VCaP (cell line): ENCODE results near the gene ATP13A2.

Experiments used
- H3K27ac ChIP-seq: fragments of 450-650 bp; 2 replicates; pipeline ENCODE4 v1.5.1; 2017
- CTCF ChIP-seq: fragments of 450-650 bp; conservative IDR thresholded peaks from 2 replicates; pipeline ENCODE4 v1.5.1; 2017; ENCODE audit warnings: mild to moderate bottlenecking, moderate library complexity

Gene ATP13A2

GRCh38 chr1:17020502-17020901 lies 8.8 kb upstream of the ATP13A2 start:
- no peak for TF ChIP-seq CTCF

GRCh38 chr1:17018849-17019248 lies 7.1 kb upstream of the ATP13A2 start:
- H3K27ac ChIP-seq = no peak overlapping the region
- no peak for TF ChIP-seq CTCF

More at GRCh38 chr1:17020502-17020901, 8.8 kb upstream of the ATP13A2 start:
- H3K27ac ChIP-seq = no peak overlapping the region

GRCh38 chr1:17017435-17017834 lies 5.7 kb upstream of the ATP13A2 start:
- TF ChIP-seq CTCF = no peak
- H3K27ac ChIP-seq = no peak overlapping the region

- H3K27ac ChIP-seq = no peak overlapping the region
- no peak for TF ChIP-seq CTCF
Observed at GRCh38 chr1:17016317-17016661, 4.6 kb upstream of the ATP13A2 start.

GRCh38 chr1:17014671-17015567 lies 3.2 kb upstream of the ATP13A2 start:
- no peak for TF ChIP-seq CTCF
- H3K27ac ChIP-seq = no peak overlapping the region

GRCh38 chr1:17013491-17014320 lies 2.0 kb upstream of the ATP13A2 start:
- TF ChIP-seq CTCF = no peak
- H3K27ac ChIP-seq = no peak overlapping the region

GRCh38 chr1:17012775-17013490 lies 1.2 kb upstream of the ATP13A2 start:
- H3K27ac ChIP-seq = no peak overlapping the region

More at GRCh38 chr1:17012775-17013490, 1.2 kb upstream of the ATP13A2 start:
- no peak for TF ChIP-seq CTCF
